ENCODE measurements around the gene SLC35D3.
"Not testable (repeated sequence)": the region's sequence is repeated elsewhere in the genome, so short reads cannot be mapped to it uniquely, and the experiment has no call there.

Gene SLC35D3

DNA sequence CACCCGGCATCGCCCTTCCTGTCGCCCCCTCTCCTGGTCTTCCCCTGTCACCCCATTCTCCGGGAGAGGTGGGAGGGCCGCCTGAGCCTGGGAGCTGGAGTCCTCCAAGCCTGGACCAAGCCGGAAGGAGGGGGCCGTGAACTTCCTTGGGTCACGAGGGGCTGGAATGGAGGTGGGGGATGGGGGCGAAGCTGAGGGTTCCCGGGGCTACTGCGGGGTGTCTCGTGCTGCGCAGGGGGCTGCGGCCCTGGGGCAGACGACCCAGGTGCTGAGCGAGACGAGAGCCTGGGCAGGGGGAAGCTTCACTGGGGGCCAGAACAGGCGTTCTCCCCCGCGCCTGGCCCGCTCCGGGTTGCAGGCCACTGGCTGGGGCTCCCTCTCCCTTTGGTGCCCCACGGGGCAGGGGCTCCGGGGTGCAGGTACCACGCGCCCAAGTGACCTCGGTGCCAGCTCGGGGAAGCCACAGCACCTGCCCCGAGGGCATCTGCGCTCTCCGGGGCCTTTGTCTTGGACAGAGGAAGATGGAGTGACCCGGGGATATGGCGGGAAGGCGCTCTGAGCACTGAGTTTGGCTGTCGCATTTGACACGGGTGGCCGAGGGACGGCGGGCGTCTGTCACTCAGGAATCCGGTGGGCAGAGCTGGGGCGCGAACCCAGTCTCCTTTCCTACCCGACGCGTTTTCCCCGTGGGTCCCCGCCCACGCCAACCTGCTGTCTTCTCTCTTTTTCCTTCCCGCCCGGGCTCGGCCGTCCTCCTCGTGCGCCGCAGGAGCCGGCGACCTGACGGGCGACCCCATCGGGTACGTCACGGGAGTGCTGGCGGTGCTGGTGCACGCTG, 1.2 kb downstream of the SLC35D3 start:
- DNase-seq = no peak

GRCh38 chr6:136923954-136924673, 2.0 kb downstream of the SLC35D3 start:
- no peak for DNase-seq

DNA sequence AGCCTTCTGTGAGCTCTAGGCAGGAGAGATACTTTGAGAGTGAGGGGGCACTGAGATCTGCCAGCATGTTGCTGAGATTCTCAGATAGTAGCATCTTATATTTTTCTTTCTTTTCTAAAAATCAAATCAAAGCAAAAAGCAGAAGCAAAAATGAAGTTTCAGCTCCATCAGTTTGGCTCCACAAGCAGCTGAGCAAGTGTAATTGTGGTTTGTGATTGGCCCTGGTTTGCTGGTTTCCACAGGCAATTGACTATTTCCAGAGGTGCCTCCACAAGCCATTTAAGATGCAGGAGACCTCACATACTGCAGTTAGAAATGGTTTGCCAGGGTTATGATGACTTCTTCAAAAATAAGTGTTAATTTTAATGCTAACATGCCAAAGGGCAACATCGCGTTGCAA, 4.3 kb downstream of the SLC35D3 start:
- no peak for DNase-seq

DNA sequence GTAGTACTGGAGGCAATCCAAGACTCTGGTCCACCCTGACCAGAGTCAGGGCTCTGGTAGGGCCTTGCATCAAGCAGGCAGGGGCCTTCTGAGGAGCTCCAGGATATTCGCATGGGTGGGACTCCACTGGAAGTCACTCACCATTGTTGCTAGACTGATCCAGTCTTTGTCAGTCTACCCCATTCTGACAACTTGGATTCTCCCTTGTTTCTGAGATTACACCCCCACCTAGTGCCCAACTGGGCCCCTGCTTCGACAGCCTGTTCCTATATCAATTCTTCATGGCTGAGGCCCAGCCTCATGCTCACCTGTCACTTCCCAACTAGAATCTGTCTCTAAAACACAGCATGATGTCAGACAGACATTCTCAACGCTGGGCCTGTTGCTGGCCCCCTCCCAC, 5.2 kb downstream of the SLC35D3 start:
- DNase-seq = peak; percentile 17

- DNase-seq = no peak
Measured at GRCh38 chr6:136930528-136930927, 8.4 kb downstream of the SLC35D3 start.

GRCh38 chr6:136932599-136932998, 10.5 kb downstream of the SLC35D3 start:
- DNase-seq = no peak

- no peak for DNase-seq
Measured at GRCh38 chr6:136945072-136945471, 23.0 kb downstream of the SLC35D3 start.

DNA sequence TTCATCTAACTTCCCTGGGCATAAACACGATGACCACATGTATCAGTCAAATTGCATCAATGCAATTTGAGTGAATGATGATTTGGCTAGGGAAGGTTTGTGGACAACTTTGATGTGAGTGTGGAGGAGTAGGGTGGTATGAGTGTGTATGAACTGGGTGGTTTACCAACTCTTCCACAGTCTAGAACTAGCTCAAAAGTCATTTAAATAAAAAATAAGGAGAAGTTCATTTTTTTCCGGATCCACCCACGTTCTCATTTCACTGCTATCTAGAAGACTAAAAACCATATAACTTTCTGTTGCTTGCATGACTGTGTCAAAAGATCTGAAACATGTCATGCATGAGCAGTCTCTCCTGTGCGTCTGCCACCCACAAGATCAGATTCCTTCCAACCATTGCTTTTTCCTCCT, 23.6 kb downstream of the SLC35D3 start:
- DNase-seq = peak; percentile 22

GRCh38 chr6:136947037-136947436, 24.9 kb downstream of the SLC35D3 start:
- DNase-seq = no peak

DNA sequence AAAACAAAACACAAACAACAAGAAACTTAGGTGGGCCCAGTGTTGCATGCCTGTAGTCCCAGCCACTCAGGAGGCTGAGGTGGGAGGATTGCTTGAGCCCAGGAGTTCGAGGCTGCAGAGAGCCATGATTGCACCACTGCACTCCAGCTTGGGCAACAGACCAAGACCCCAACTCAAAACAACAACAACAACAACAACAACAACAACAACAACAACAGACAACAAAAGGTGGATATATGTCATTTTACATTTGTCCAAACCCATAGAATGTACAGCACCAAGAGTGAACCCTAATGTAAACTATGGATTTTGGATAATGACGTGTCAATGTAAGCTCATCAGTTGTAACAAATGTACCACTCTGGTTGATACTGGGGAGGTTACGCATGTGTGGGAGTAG, 27.9 kb downstream of the SLC35D3 start:
- DNase-seq = not testable (repeated sequence)

GRCh38 chr6:136950436-136951126, 28.5 kb downstream of the SLC35D3 start:
- DNase-seq = no peak

GRCh38 chr6:136952714-136953260, 30.7 kb downstream of the SLC35D3 start:
- DNase-seq = no peak

GRCh38 chr6:136955123-136955522, 33.0 kb downstream of the SLC35D3 start:
- DNase-seq = no peak

GRCh38 chr6:136956590-136957544, 34.8 kb downstream of the SLC35D3 start:
- no peak for DNase-seq

DNA sequence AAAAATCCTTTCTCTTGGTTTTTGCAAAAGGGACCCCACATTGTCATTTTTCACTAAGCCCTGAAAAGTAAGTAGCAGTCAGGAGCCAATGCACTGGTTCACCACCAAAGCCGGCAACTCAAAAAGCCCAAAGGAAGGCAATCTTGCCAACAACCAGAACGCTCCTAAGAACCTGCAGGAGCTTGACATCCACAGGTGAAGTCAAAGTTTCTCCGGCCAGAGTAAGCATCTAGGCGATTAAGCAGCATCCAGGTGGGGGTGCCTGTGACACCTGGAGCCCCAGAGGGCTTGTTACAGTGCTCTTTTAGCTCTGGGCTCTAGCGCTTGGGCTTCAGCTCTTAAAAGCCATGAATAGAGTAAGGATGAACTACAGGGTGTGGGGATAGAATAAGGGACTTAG, 36.1 kb downstream of the SLC35D3 start:
- DNase-seq = no peak

GRCh38 chr6:136959471-136959891, 37.4 kb downstream of the SLC35D3 start:
- no peak for DNase-seq

DNA sequence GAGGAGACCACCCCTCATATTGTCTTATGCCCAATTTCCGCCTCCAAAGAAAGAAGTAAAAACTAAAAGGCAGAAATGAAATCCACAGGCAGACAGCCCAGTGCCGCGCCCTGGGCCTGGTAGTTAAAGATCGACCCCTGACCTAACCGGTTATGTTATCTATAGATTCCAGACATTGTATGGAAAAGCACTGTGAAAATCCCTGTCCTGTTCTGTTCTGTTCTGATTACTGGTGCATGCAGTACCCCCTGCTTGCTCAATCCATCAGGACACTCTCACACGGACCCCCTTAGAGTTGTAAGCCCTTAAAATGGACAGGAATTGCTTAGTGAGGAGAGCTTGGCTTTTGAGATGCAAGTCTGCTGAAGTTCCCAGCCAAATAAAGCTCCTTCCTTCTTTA, 37.8 kb downstream of the SLC35D3 start:
- DNase-seq = not testable (repeated sequence)

- no peak for DNase-seq
Measured at GRCh38 chr6:136960781-136961180, 38.7 kb downstream of the SLC35D3 start.

- DNase-seq = no peak
Measured at GRCh38 chr6:136961848-136962247, 39.7 kb downstream of the SLC35D3 start.

GRCh38 chr6:136962661-136963060, 40.6 kb downstream of the SLC35D3 start:
- no peak for DNase-seq

DNA sequence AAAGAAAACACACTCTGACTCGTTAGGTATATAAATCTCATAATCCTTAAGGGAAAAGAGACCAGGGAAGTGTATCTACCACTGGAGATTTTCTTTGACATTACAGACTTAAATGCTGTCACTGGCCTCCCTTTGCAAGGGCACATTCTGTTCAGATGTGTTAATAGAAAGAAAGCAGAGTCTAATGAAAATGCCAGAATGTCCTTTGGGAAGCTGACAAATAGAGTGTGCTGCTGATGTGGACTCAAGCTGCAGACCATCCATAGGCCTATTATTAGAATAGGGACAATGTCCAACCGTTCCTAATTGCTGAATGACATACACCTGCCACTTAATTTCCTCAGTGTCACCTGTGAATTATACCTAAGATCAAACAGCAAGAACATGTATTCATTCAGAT, 41.2 kb downstream of the SLC35D3 start:
- no peak for DNase-seq

- DNase-seq = no peak
Measured at GRCh38 chr6:136964398-136964797, 42.3 kb downstream of the SLC35D3 start.
